H54 (cell line): ENCODE measurements around the gene TMEM14A.
"Not testable (repeated sequence)": the region's sequence is repeated elsewhere in the genome, so short reads cannot be mapped to it uniquely, and the experiment has no call there.

Experiments
- DNase-seq: peaks from one replicate; pipeline ENCODE4 v3.0.0; 2011; ENCODE audit warnings: low spot score, mixed read lengths; ENCODE audit not compliant: insufficient read length
- FAIRE-seq: peaks from 3 replicates; lab custom pipeline; 2011; peaks lifted over from hg19 to GRCh38; lab: Jason Lieb, UNC
- POLR2A ChIP-seq: IDR thresholded peaks from 2 replicates; pipeline ENCODE4 v1.6.1; 2011; ENCODE audit warnings: low read depth, mild to moderate bottlenecking, low read length

Gene TMEM14A

DNA sequence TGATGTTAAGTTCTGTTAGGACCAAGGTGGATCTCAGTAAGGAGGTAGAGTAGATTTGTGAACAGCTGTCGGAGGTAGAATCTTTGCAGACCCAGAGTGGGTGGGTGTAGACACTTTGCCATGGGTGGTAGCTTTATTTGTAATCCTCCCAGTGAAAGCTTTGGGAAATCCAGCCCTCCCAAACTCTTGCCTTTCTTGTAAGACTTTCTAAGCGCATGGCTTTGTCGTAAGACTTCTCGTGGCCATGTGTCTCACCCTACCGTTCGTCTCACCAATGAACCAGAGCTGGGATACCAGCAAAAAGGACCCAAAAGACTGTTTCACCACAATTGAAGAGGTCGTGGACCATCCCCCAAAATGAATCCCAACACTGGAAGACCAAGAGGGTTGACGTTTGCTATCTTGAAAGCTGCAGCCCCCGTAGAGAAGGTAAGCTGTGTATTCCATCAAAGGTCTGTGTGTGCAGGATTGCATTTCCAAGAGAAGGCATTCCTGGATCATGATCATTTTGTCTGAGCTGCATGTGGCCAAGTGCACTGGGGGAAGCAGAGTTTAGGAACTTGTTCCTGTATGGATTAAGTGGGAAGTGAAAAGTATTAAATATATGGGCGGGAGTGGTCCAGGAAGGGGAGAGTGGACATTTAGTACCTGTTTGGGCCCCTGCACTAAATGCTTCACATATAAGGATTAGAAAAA is 5.8 kb upstream of the TMEM14A start:
- FAIRE-seq (no peak), DNase-seq (no peak)
- TF ChIP-seq POLR2A = no peak

DNA sequence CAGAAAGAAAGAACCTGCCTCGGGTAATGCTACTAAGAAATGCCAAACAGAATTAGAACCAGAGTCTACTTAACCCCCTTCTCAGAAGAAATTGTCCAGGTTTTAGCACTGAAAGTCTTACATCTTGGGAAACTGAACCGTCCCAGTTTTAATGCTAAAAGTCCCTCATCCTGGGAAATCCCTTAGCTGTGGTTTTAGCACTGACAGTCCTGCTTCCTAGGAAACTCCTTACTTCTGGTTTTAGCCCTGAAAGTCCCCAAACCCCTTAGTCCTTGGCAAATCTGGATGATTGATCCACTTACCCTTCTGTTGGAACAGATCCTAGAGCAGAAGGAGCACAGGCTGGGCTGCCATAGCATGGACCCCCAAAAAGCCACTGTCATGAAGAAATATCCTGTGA is 4.8 kb upstream of the TMEM14A start:
- DNase-seq (no peak), FAIRE-seq (no peak)
- TF ChIP-seq POLR2A = no peak

DNA sequence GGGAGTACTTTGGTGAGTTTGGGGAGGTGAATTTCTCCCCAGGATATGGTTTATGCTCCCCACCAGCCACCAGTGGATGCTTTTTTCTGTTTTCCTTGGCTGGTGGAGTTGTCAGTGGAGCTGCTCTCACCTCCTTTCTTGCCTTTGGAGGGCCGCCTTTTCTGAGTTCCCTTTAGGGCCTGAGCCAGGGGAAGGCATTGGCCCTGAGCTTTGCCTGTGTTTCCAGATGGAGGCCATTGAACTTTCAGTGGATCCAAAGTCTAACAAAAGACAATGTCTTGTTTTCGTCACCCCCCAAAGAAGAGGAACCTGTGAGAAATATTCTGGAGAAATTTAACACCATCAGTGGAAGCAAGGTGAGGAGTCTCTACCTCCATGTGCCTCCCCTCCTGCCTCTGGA is 4.4 kb upstream of the TMEM14A start:
- FAIRE-seq (no peak), DNase-seq (no peak)
- no peak for TF ChIP-seq POLR2A

- FAIRE-seq (no peak), DNase-seq (no peak)
- no peak for TF ChIP-seq POLR2A
Observed at GRCh38 chr6:52667572-52667971, 3.3 kb upstream of the TMEM14A start.

DNA sequence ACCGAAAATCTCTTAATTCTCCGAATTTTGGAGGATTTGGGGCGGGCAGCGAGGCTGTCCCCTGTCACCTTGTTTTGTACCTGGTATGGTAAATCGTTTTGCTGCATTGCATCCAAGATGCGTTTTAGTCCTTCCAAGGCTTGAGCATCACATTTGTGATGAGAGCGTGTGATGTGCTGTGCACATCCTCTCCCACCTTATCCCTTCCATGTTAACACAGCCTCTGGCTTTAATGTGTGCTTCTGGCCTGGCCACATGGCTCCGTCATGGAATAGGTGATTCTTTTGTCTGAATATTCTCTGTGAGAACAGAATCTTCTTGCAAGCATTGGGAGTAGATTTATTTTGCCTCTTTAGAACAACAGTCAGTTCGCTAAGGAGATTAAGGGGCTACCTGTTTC is 763 bp downstream of the TMEM14A start:
- FAIRE-seq (no peak), DNase-seq (no peak)
- no peak for TF ChIP-seq POLR2A

DNA sequence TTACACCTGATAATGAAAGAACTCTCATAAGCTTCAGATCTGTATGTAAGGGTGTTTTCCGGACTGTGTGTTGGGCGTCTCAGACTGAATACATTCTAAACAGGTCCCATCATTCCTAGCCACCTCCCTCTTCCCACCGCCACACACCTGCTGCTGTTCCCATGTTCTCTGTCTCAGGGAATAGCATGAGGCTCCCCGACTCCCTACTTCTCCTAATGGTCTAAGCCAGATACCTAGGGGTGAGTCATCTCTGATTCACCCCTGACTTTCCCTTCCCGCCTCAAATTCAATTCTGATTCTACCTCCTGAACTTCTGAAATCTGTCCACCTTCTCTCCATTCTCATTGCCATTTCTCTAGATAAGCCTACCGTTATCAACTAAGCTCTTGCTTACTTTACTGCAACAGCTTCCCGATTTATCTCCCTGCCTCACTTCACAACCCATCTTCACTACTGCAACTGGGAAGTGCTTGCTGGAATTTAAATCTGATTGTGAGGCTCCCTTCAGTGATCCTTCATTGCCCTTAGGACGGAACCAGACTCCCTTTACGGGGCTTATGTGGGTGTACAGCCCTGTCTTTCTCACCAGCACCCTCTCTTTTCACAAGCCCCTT is 1.6 kb downstream of the TMEM14A start:
- FAIRE-seq (peak; percentile 48), DNase-seq (peak; percentile 62)

GRCh38 chr6:52674666-52675065 is 3.8 kb downstream of the TMEM14A start:
- DNase-seq = no peak
- FAIRE-seq = no peak
- no peak for TF ChIP-seq POLR2A

More for the DNA sequence above, 1.6 kb downstream of the TMEM14A start:
- no peak for TF ChIP-seq POLR2A

GRCh38 chr6:52675372-52675771 is 4.5 kb downstream of the TMEM14A start:
- no peak for TF ChIP-seq POLR2A
- no peak for FAIRE-seq
- no peak for DNase-seq

GRCh38 chr6:52676631-52677030 is 5.7 kb downstream of the TMEM14A start:
- not testable (repeated sequence) for FAIRE-seq, DNase-seq

- no peak for TF ChIP-seq POLR2A
- DNase-seq (no peak), FAIRE-seq (no peak)
Observed at GRCh38 chr6:52681416-52681815, 10.5 kb downstream of the TMEM14A start.

GRCh38 chr6:52686878-52687699 is 16.2 kb downstream of the TMEM14A start:
- TF ChIP-seq POLR2A = no peak
- DNase-seq (no peak), FAIRE-seq (peak; percentile 53)

DNA sequence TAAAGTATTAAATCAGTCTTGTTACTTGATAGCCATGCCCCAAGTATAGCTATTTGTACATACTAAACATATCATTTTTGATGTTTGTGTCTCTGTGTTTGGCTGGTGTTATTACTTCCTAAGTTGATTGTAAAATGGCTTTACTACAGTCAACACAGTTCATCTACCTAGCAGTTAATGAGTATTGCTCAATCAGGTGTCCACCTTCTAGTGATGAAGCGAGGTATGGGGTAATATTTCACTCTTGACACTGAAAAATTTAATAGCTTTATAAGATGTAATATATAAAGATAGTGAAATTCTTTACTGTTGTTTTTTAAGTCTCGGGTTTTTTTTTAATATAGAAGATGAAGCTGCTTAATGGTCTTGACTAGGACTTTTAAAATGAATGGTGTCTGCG is 18.9 kb downstream of the TMEM14A start:
- TF ChIP-seq POLR2A = no peak
- FAIRE-seq = peak; percentile 45
- DNase-seq = no peak

DNA sequence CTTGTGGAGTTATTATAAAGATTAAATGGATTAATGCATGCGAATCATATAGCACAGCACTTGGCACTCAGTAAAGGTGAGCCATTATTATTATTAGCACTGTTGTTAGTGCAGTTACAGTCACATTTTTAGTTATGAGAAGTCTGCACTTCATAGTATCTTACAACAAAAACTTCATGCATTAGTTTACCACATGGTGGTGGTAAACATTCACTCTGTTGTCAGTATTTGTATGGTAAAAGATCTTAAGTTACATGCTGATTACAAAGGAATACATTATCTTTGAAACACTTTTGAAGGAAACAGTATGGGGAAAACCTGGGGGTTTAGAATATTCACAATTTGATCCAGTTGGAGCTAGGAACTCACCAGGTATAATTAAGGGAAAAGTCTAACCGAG is 20.8 kb downstream of the TMEM14A start:
- FAIRE-seq = no peak
- no peak for DNase-seq
- no peak for TF ChIP-seq POLR2A

GRCh38 chr6:52693773-52694172 is 22.9 kb downstream of the TMEM14A start:
- TF ChIP-seq POLR2A = no peak
- no peak for DNase-seq
- FAIRE-seq = no peak
